Left renal cortex interstitium (tissue), 4 donors: ENCODE data around the gene OR52E5. TPM values are rescaled to one million over a fixed set of nuclear protein-coding genes. Genes with fewer than 3 reads are reported as not detected.

Experiments
- DNase-seq, 4 donors: peaks; one replicate each; pipeline ENCODE4 v3.0.0-alpha.2; 2013; ENCODE audit warnings: low read depth in 4 of 4, low spot score in 2 of 4, missing footprints in 1 of 4
- polyA plus RNA-seq, 4 donors: library from polyadenylated mRNA; unstranded; fragments of 120-200 nt; gene quantifications; one replicate each; pipeline ENCODE4 v1.2.1, GENCODE V29; 2013; ENCODE audit not compliant: insufficient read length in 4 of 4

The OR52E5 gene
- polyA plus RNA-seq, 4 donors, result not detected

DNA sequence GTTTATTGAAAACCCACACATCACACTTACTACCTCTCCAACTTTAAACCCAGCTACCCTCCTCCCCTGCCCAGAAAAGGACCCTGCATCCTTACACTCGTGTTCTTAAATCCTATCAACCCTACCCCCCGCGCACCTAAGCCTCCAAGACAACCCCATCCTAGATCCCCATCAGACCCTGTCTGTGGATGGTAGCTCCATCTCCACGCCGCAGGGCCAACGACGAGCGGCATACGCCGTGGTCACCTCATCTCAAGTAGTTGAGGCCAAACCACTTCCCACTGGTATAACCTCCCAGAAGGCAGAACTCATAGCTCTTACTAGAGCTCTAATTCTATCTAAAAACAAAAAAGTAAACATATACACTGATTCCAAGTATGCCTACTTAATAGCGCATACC is 39.7 kb downstream of the OR52E5 start:
- DNase-seq, result no peak

DNA sequence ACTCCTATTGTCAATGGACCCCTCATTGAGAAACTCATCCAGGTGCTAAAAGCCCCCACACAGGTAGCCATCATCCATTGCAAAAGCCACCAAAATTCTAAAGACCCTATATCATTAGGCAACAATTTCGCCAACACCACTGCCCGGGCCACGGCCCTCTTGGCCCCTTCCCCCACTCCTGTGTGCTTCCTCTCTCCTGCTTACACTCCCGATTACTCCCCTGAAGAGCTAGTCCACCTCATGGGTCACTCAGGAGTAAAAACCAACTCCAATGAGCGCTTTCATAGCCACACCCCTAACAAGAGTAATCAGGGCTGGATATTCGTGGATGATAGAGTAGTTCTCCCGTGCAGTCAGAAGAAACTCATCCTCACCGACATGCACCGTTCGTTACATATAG is 40.1 kb downstream of the OR52E5 start:
- no peak for DNase-seq

DNA sequence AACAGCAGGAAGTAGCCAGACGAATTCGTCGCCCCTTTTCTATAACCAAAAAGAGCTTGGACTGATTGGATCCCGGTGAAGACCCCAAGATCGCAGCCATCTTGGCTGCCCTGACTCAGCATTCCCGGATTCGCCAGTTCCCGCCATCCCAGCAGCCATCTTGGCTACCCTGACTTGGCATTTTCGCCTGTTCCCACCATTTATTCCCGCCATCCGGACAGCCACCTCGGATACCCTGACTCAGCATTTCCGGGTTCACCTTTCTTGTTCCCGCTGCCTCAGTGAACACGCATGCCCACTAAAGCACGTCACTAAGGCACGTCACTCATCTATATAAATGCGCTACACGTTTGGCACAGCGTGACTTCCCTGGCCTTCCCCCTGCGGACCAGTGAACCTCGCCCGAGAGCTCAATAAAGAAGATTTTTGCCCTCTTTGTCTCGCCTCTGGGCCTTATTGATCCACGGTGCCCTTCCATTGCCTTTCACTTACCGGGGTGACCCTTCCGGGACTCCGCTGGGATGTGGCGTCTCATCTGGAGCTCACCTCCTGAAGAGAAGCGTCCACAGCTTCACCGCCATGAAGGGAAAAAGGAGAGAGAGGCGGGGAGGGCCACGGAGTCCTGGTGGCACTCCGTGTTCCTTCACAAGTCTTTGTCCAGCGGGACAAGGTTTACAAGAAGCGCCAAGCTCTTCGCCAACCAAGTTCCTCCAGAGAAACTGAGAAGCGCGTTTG is 45.0 kb downstream of the OR52E5 start:
- DNase-seq, result no peak

DNA sequence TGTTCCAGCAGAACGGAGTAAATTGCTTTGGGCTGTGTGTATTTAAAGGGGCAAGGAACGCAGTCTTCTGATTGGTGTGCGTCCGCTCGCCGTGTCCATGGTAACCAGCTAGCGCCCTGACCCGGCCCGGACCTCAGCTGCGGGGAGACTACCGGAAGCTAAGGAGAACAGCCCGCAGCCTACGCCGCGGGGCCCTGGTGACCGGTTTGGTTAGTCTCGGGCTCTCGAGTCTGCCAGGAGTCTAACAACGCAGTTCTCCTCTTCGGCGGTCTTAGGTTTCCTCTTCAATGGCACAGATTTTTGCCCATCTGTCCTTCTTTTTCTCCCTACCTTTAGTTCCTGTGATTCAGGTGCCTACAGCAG is 45.6 kb downstream of the OR52E5 start:
- no peak for DNase-seq

DNA sequence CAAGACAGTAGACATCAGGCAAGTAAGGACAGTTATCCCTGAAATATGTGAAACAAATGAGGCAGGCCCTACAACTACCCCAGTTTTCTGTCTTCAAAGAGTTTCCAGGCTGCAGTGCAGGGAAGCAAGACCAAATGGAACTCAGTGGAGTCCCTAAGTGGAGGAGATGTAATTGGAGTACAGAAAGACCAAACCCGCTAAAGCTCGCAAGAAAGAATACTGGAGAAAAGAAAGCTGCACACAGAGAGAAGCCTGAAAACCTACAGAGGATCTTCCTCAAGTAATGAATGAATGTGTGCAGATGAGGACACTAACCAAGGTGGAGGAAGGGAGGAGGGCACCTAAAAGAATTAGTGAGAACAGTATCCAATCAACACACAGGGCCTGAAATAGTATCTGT is 47.7 kb downstream of the OR52E5 start:
- no peak for DNase-seq

- no peak for DNase-seq
Measured at GRCh38 chr11:5941951-5942350, 48.9 kb downstream of the OR52E5 start, which contains the start of gene OR56A3. OR56A3 (plus strand) TSS chr11:5942251; CDS start chr11:5947347, 5,096 bp downstream.

Other genes with a start within 250 kb of the OR52E5 start
- 10 to 100 TPM; 35.3 to 52.4 (median 41.9) TPM for gene TRIM5, start 208.1 kb upstream of the OR52E5 start, polyA plus RNA-seq
- gene TRIM22, start 203.4 kb upstream of the OR52E5 start, polyA plus RNA-seq, result 10 to 100 TPM in 2 of 4 donors, 1 to 10 TPM in 2; 6.8 to 11.9 (median 10.3) TPM
- not detected for gene OR56B1, start 156.8 kb upstream of the OR52E5 start, polyA plus RNA-seq
- not detected for gene OR52N4, start 139.0 kb upstream of the OR52E5 start, polyA plus RNA-seq
- not detected for gene OR52N5, start 109.9 kb upstream of the OR52E5 start, polyA plus RNA-seq
- not detected for gene OR52N1, start 101.9 kb upstream of the OR52E5 start, polyA plus RNA-seq
- not detected for gene OR52N2, start 84.3 kb upstream of the OR52E5 start, polyA plus RNA-seq
- gene OR52E6, start 51.3 kb upstream of the OR52E5 start, polyA plus RNA-seq, result not detected
- not detected for gene OR52E8, start 35.5 kb upstream of the OR52E5 start, polyA plus RNA-seq
- gene OR52E4, start 12.6 kb upstream of the OR52E5 start, polyA plus RNA-seq, result under 1 TPM in 2 of 4 donors, not detected in 2; 0.06 to 0.07 TPM
- not detected for gene OR56A3, start 49.0 kb downstream of the OR52E5 start, polyA plus RNA-seq
- not detected for gene OR56A5, start 75.3 kb downstream of the OR52E5 start, polyA plus RNA-seq
- gene OR52L1, start 93.8 kb downstream of the OR52E5 start, polyA plus RNA-seq, result not detected
- gene OR56A4, start 113.7 kb downstream of the OR52E5 start, polyA plus RNA-seq, result under 1 TPM in 3 of 4 donors, not detected in 1; 0.05 to 0.09 (median 0.06) TPM
- gene OR56A1, start 137.6 kb downstream of the OR52E5 start, polyA plus RNA-seq, result under 1 TPM in 2 of 4 donors, not detected in 2; 0.01 to 0.02 TPM
- under 1 TPM in 3 of 4 donors, not detected in 1; 0.19 to 0.23 (median 0.22) TPM for gene OR56B4, start 214.5 kb downstream of the OR52E5 start, polyA plus RNA-seq